ENCODE data around the gene P3H4. TPM values are rescaled to one million over a fixed set of nuclear protein-coding genes. Genes with fewer than 3 reads are reported as not detected.

P3H4 gene
- polyA plus RNA-seq, 2 of the 4 experiments (the other 2 are of a cell fraction) = 36.0 to 52.8 TPM

DNA sequence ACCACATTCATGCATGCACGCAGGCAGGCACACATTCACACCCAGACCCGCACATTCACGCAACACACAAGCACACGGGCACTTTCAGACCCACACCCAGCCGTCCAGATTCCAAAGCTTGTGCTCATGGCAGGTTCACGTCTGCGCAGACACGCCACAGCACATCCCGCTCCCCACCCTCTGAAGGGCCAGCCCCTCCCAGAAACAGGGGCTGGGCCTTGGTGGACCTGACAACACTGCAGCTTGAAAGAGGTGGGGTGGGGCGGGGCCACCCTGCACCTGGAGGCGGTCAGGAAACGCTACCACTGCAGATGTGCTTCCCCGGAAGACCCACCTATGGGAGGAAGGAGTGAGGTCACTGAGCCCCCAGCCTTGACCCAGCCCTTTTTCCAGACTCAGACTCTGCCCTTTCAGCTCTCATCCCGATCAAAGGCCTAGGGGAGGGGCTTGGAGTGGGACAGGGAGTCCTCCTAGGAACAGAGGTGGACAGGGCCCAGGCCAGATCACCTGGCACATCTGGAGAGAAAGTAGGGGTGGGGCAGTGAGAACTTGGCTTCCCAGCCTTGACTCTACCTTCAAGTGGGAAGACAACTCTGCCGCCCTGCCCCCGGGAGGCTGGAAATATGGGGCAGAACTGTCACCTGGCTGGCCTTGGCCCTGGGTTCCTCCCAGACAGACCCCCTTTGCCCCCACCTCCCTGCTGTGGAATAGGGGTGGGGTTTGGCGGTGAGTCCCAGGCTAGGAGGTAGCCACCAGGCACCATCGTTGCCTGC is 11.0 kb downstream of the P3H4 start:
- H3K4me1 ChIP-seq = peaks cover 30% of the 10 kb centered on the region
- ChIA-PET CTCF (interaction anchor here (0.7 to 52.0 kb wide), 36 partner anchors 10 to 196 kb away, joined by 3 to 3262 read pairs (median 6); partner anchors contain the start of genes ACLY, FKBP10, GAST and HAP1), POLR2A (interaction anchor here (0.6 to 3.9 kb wide), 10 partner anchors 8 to 130 kb away, joined by 3 to 50 read pairs (median 7); partner anchors contain the start of genes EIF1, HAP1, JUP and ODAD4)
- peak overlapping the region; percentile 80 to 86 for H3K27ac ChIP-seq
- H3K4me3 ChIP-seq = no peak overlapping the region
- ATAC-seq (peak; percentile 48 to 65), FAIRE-seq (no peak), DNase-seq (ENCODE audit: low read depth in 1 of 2, low spot score in 1 of 2) (peak; percentile 35 to 88)
- WGBS (ENCODE audit: missing lambda C conversion rate) = 45% methylated on average over 18 of the region's 18 CpGs
- TF ChIP-seq BHLHE40 (IDR thresholded peaks at IDR 0.05; ENCODE audit: low read depth, low read length) (0 out of 2 replicates have a peak, but pooled peaks have one; percentile 24), HOXA7 (CRISPR knock-in tag; IDR thresholded peaks at IDR 0.05) (no peak), CHD4 (IDR thresholded peaks at IDR 0.05; ENCODE audit: borderline replicate concordance) (0 out of 2 replicates have a peak, but pooled peaks have one; percentile 20), MAFK (IDR thresholded peaks at IDR 0.05; ENCODE audit: partially characterized antibody) (peak; percentile 8), CHD2 (IDR thresholded peaks at IDR 0.05; ENCODE audit: low read length, partially characterized antibody) (no peak), FOSL2 (IDR thresholded peaks at IDR 0.05) (no peak), FOSL2 (CRISPR knock-in tag; IDR thresholded peaks at IDR 0.05) (peak; percentile 13; the same call in 1 of the 2 replicates)
- peak overlapping the region; percentile 76 for H3K4me2 ChIP-seq
- H3K9me3 ChIP-seq = no peaks in the 10 kb centered on the region

DNA sequence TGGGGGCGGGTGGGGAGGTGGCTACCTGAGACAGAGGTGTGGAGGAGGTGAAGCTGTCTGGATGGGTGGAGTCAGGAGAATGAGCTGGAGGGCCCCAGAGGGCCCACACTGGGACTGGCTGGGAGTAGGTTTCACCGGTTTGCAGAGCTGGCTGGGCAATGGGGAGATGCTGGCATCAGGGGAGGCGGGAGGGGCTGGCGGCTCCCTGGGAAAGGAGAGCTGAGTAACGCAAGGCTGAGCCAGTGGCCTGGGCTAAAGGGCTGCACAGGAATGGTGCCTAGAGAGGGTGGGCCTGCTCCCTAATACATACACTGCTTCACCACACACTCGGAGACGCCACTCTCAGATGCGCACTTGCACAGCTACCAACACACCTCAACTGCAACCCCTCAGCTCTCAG is 12.4 kb downstream of the P3H4 start:
- H3K9me3 ChIP-seq = no peaks in the 10 kb centered on the region
- H3K4me3 ChIP-seq = no peak overlapping the region
- 89% methylated on average over 7 of the region's 8 CpGs for WGBS (ENCODE audit: missing lambda C conversion rate)
- H3K4me1 ChIP-seq = peaks cover 44% of the 10 kb centered on the region
- ChIA-PET CTCF (interaction anchor here (0.6 to 52.0 kb wide), 6 partner anchors 11 to 160 kb away, joined by 3 to 3262 read pairs (median 18); partner anchors contain the start of genes FKBP10, GAST, HAP1 and JUP), POLR2A (interaction anchor here (1.9 to 3.9 kb wide), 4 partner anchors 13 to 111 kb away, joined by 6 to 50 read pairs (median 10); partner anchors contain the start of genes EIF1, HAP1 and JUP)
- TF ChIP-seq, protein P1, sequence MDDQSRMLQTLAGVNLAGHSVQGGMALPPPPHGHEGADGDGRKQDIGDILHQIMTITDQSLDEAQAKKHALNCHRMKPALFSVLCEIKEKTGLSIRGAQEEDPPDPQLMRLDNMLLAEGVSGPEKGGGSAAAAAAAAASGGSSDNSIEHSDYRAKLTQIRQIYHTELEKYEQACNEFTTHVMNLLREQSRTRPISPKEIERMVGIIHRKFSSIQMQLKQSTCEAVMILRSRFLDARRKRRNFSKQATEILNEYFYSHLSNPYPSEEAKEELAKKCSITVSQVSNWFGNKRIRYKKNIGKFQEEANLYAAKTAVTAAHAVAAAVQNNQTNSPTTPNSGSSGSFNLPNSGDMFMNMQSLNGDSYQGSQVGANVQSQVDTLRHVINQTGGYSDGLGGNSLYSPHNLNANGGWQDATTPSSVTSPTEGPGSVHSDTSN (IDR thresholded peaks at IDR 0.05) = no peak
- TF ChIP-seq, protein P2, sequence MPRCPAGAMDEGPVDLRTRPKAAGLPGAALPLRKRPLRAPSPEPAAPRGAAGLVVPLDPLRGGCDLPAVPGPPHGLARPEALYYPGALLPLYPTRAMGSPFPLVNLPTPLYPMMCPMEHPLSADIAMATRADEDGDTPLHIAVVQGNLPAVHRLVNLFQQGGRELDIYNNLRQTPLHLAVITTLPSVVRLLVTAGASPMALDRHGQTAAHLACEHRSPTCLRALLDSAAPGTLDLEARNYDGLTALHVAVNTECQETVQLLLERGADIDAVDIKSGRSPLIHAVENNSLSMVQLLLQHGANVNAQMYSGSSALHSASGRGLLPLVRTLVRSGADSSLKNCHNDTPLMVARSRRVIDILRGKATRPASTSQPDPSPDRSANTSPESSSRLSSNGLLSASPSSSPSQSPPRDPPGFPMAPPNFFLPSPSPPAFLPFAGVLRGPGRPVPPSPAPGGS (IDR thresholded peaks at IDR 0.05) = no peak
- no peak for TF ChIP-seq TP53 (CRISPR knock-in tag; IDR thresholded peaks at IDR 0.05)
- TF ChIP-seq REST (IDR thresholded peaks at IDR 0.05) = no peak
- TF ChIP-seq POLR2A (IDR thresholded peaks at IDR 0.05; ENCODE audit: low read length) = no peak
- no peak for TF ChIP-seq RARB (CRISPR knock-in tag; IDR thresholded peaks at IDR 0.05)
- no peak for TF ChIP-seq SREBF2 (IDR thresholded peaks at IDR 0.05)
- no peak for TF ChIP-seq RNF2 (IDR thresholded peaks at IDR 0.05; ENCODE audit: borderline replicate concordance, low read depth)
- TF ChIP-seq RAD21 (conservative IDR thresholded peaks at IDR 0.05 in 1 of 2, IDR thresholded peaks at IDR 0.05 in 1 of 2) = no peak
- TF ChIP-seq JUNB (IDR thresholded peaks at IDR 0.05) = no peak
- no peak for TF ChIP-seq EHF (CRISPR knock-in tag; IDR thresholded peaks at IDR 0.05)
- no peak for TF ChIP-seq CHD2 (IDR thresholded peaks at IDR 0.05; ENCODE audit: low read length, partially characterized antibody)
- no peak for TF ChIP-seq ZNF302 (CRISPR knock-in tag; IDR thresholded peaks at IDR 0.05)
- FAIRE-seq = no peak
- no peak for ATAC-seq
- no peak overlapping the region for H3K4me2 ChIP-seq
- no peak for DNase-seq (ENCODE audit: low read depth in 1 of 2, low spot score in 1 of 2)
- peak overlapping the region; percentile 8 to 86; a peak in 4 of 6 replicates for H3K27ac ChIP-seq

Data from A549 (cell line).